HG03460 (cell line): ENCODE results near the gene CHST1.

Source experiments
- ATAC-seq: cut with Tn5 transposase; IDR thresholded peaks from one replicate; pipeline ENCODE4 v1.9.1; 2021; ENCODE audit not compliant: unreplicated experiment

The CHST1 gene

GRCh38 chr11:45646275-45646927 is 19.0 kb downstream of the CHST1 start:
- peak; percentile 52 for ATAC-seq

GRCh38 chr11:45644981-45645889 is 20.2 kb downstream of the CHST1 start:
- ATAC-seq, result no peak

GRCh38 chr11:45643598-45644260 is 21.7 kb downstream of the CHST1 start:
- no peak for ATAC-seq

GRCh38 chr11:45641961-45642360 is 23.5 kb downstream of the CHST1 start:
- no peak for ATAC-seq

GRCh38 chr11:45638051-45638450 is 27.4 kb downstream of the CHST1 start:
- ATAC-seq, result no peak

- ATAC-seq, result no peak
These were observed 29.5 kb downstream of the CHST1 start for GRCh38 chr11:45635907-45636306.

- no peak for ATAC-seq
These were observed 39.8 kb downstream of the CHST1 start for GRCh38 chr11:45625611-45626010.

GRCh38 chr11:45624095-45624494 is 41.3 kb downstream of the CHST1 start:
- no peak for ATAC-seq

GRCh38 chr11:45622861-45623260 is 42.6 kb downstream of the CHST1 start:
- ATAC-seq, result no peak

- no peak for ATAC-seq
These were observed 43.1 kb downstream of the CHST1 start for GRCh38 chr11:45622283-45622682.

- no peak for ATAC-seq
These were observed 43.8 kb downstream of the CHST1 start for GRCh38 chr11:45621588-45621987.

- no peak for ATAC-seq
These were observed 45.2 kb downstream of the CHST1 start for GRCh38 chr11:45620243-45620642.

GRCh38 chr11:45618897-45619296 is 46.5 kb downstream of the CHST1 start:
- ATAC-seq, result no peak

GRCh38 chr11:45617871-45618601 is 47.4 kb downstream of the CHST1 start:
- no peak for ATAC-seq

- ATAC-seq, result no peak
These were observed 48.4 kb downstream of the CHST1 start for GRCh38 chr11:45616802-45617549.

GRCh38 chr11:45615182-45615792 is 50.1 kb downstream of the CHST1 start:
- no peak for ATAC-seq

- ATAC-seq, result no peak
These were observed 51.1 kb downstream of the CHST1 start for GRCh38 chr11:45614196-45614828.

- no peak for ATAC-seq
These were observed 54.8 kb downstream of the CHST1 start for GRCh38 chr11:45610627-45611026.

GRCh38 chr11:45609902-45610301 is 55.5 kb downstream of the CHST1 start:
- no peak for ATAC-seq
